Measurements from ENCODE around the gene KDM3B. TPM values are rescaled to one million over a fixed set of nuclear protein-coding genes. Genes with fewer than 3 reads are reported as not detected.

KDM3B gene
- total RNA-seq, 2 experiments from 2014 or later: 38.6 to 39.6 TPM

DNA sequence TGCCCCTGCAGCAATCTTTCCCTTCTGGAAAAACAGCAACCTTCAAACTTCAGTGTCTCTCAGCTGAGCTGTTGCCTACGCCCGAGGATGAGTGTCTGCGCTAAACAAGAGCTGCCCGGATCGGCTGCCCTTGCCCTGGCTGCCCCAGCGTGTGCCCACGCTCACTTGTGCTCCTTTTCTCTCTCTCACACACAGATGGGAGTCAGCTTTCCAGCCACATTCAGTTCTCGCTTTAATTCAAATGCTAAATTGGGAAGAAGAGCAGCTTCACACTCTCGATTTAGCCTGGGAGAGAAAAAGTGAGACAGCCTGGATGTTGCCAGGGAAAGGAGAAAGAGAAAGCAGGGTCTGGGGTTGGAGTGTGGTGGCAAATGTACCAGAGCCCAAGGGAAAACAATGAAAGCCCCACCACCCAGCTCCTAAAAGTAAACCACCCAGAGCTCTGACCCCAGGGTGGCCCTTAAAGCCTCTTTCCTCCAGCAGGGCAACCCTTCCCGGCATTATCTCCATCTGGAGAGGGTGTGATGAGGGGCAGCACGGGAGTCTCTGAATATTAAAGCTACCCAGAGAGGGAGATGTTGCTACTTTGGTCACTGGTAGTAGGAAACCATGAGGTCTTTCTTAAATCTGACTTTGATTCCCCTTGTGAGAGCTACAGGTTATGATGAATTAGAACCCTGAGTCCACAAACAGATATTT is 102.9 kb downstream of the KDM3B start:
- CTCF ChIA-PET: interaction anchor here (0.6 to 3.5 kb wide), 5 partner anchors 9 to 102 kb away, joined by 3 to 10 read pairs (median 3); partner anchors contain the start of gene EGR1
- POLR2A ChIA-PET: no interaction called here
- no peaks in the 10 kb centered on the region for H3K9me3 Mint-ChIP-seq
- no peaks in the 10 kb centered on the region for H3K27me3 Mint-ChIP-seq
- no peak overlapping the region for H3K4me3 Mint-ChIP-seq
- no peak for DNase-seq
- peaks cover 29% of the 10 kb centered on the region for H3K4me1 Mint-ChIP-seq (ENCODE audit: low read depth)
- intact Hi-C loops (cut with micrococcal nuclease): loop anchor here (5.0 kb wide), 1 partner anchor 992 kb away; no protein-coding TSS in a partner anchor
- H3K27ac Mint-ChIP-seq: no peak overlapping the region
- peaks cover 2% of the 10 kb centered on the region for H3K36me3 Mint-ChIP-seq

DNA sequence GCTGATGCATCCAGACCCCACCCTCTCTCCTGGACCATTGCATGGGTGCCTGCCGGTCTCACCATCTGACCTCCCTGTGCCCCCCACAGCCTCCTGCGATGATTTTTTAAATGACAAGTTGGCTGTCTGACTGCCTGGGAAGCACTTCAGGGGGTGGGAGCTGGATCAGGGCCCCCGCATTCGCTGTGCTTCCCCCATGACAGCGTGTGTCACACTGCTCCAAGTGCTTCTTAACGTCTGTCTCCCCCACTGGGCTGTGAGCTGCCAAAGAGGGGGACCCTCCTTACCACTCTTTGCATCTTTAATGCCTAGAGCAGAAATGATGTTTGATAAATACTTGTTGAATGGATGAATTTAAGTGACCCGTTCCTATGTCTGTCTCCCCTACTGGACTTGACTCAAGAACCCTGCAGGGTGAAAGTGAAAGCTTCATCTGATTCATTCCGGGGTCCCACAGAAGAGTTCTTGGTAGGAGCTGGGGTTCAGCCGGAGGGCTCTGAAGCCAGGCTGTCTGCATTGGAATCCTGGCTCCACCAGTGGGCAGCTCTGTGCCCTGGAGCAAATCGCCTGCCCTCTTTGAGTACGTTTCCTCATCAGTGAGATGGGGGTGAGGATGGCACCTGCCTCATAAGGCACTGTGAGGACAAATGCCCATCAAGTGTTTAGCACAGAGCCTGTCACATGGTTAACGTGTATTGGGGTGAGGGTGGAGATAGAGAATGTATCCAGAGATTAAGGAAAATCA is 105.2 kb downstream of the KDM3B start:
- Mint-ChIP-seq H3K9me3 (no peaks in the 10 kb centered on the region), H3K36me3 (peaks cover 2% of the 10 kb centered on the region), H3K27me3 (no peaks in the 10 kb centered on the region), H3K4me1 (ENCODE audit: low read depth) (peaks cover 42% of the 10 kb centered on the region), H3K27ac (peak overlapping the region; percentile 52), H3K4me3 (no peak overlapping the region)
- intact Hi-C loops (cut with micrococcal nuclease): loop anchor here (5.0 kb wide), 1 partner anchor 990 kb away; no protein-coding TSS in a partner anchor
- ChIA-PET CTCF (interaction anchor here (1.0 to 2.4 kb wide), 4 partner anchors 9 to 105 kb away, joined by 3 to 10 read pairs (median 6); partner anchors contain the start of gene KDM3B), POLR2A (interaction anchor here (0.8 to 2.0 kb wide), 3 partner anchors 8 to 118 kb away, joined by 3 to 12 read pairs (median 4); partner anchors contain the start of genes HSPA9 and REEP2)
- no peak for DNase-seq

DNA sequence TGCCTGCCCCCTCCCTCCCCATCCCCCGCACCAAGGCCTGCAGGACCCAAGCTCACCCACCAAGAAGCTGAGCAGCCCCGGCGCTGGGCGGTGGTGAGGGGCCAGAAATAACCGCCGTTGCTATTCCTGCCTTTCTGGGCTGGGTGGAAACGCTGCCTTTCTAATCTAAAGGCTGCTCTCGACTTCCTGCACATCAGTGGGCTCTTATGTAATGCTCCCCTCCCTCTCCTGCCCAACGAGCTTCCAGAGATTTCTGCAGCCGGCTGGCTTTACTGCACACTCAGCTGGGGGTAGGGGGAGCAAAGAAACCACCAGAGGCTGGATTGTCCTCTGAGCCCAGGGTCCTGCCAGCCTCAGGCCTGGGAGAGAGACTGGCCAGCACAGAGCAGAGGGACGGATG is 105.9 kb downstream of the KDM3B start:
- Mint-ChIP-seq H3K4me3 (no peak overlapping the region), H3K27ac (peak overlapping the region; percentile 99), H3K9me3 (no peaks in the 10 kb centered on the region), H3K36me3 (peaks cover 2% of the 10 kb centered on the region), H3K27me3 (no peaks in the 10 kb centered on the region), H3K4me1 (ENCODE audit: low read depth) (peaks cover 42% of the 10 kb centered on the region)
- POLR2A ChIA-PET: interaction anchor here (0.6 to 2.0 kb wide), 2 partner anchors 9 to 93 kb away, joined by 4 to 12 read pairs; no protein-coding TSS in a partner anchor
- intact Hi-C loops (cut with micrococcal nuclease): loop anchor here (5.0 kb wide), 1 partner anchor 989 kb away; no protein-coding TSS in a partner anchor
- CTCF ChIA-PET: interaction anchor here (1.0 to 4.1 kb wide), 7 partner anchors 9 to 106 kb away, joined by 3 to 30 read pairs (median 5); partner anchors contain the start of gene KDM3B
- no peak for DNase-seq

DNA sequence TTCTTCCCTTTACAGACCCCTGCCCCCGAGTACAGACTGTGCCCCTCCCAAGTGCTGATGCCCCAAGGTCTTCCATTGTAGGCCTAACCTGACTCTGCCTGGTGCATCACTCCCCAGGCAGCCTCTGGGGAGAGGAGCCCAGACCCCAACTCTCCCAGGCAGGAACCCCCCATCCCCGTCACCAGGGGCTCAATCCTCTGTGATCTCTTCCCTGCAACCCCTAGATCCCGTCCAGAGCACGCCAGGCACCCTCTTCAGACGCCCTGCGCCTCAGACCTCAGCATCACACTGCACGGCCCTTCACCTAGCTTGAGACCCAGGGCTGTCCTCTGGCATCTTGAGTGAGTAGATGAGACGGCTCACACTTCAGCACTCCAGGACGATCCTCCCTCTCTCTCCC is 106.4 kb downstream of the KDM3B start:
- Mint-ChIP-seq H3K9me3 (no peaks in the 10 kb centered on the region), H3K36me3 (peaks cover 2% of the 10 kb centered on the region), H3K4me1 (ENCODE audit: low read depth) (peaks cover 42% of the 10 kb centered on the region), H3K27ac (peak overlapping the region; percentile 99), H3K27me3 (no peaks in the 10 kb centered on the region), H3K4me3 (peak overlapping the region; percentile 67)
- intact Hi-C loops (cut with micrococcal nuclease): loop anchor here (5.0 kb wide), 1 partner anchor 988 kb away; no protein-coding TSS in a partner anchor
- ChIA-PET CTCF (interaction anchor here (1.0 to 4.1 kb wide), 5 partner anchors 9 to 106 kb away, joined by 3 to 30 read pairs (median 5); partner anchors contain the start of gene KDM3B), POLR2A (interaction anchor here (0.6 to 2.7 kb wide), 4 partner anchors 9 to 117 kb away, joined by 3 to 12 read pairs (median 7); partner anchors contain the start of genes ETF1 and HSPA9)
- DNase-seq: no peak

DNA sequence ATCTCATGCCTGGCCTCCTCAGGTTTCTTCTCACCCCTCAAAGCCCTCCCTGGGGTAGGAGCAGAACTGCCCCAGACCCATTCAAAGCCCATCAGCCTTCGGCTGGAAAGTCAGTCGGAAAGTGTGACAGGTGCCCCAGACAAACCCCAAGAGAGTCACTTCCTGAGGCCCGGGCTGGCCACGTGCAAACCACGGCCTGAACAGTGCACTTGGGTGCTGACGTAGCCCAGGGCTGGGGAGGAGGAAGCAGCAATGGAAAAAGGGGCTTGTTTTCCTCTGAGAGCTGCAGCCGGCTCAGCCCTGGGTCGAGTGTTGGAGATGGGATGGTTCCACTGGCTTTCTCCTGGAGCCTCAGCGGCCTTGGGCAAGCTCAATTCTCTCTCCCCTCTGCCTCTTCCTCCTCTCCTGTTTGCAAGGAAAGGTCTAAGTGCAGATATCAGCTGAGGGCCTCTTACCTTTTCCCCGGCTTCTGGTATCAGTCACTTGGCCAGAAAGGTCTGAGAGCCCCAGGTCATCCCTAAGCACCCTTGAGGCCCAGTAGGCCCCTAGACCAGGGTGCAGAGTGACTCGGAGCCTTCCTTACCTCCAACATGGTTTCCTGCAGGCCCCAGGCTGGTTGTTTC is 106.9 kb downstream of the KDM3B start:
- peaks cover 42% of the 10 kb centered on the region for H3K4me1 Mint-ChIP-seq (ENCODE audit: low read depth)
- H3K9me3 Mint-ChIP-seq: no peaks in the 10 kb centered on the region
- CTCF ChIA-PET: interaction anchor here (0.6 to 4.1 kb wide), 4 partner anchors 10 to 107 kb away, joined by 3 to 30 read pairs (median 4); partner anchors contain the start of gene KDM3B
- DNase-seq: peak; percentile 95
- H3K27me3 Mint-ChIP-seq: no peaks in the 10 kb centered on the region
- intact Hi-C loops (cut with micrococcal nuclease): loop anchor here (5.0 kb wide), 1 partner anchor 988 kb away; no protein-coding TSS in a partner anchor
- peak overlapping the region; percentile 99 for H3K27ac Mint-ChIP-seq
- H3K4me3 Mint-ChIP-seq: peak overlapping the region; percentile 67
- H3K36me3 Mint-ChIP-seq: peaks cover 2% of the 10 kb centered on the region
- POLR2A ChIA-PET: interaction anchor here (0.9 to 2.7 kb wide), 3 partner anchors 10 to 116 kb away, joined by 3 to 12 read pairs (median 10); partner anchors contain the start of genes ETF1 and HSPA9

DNA sequence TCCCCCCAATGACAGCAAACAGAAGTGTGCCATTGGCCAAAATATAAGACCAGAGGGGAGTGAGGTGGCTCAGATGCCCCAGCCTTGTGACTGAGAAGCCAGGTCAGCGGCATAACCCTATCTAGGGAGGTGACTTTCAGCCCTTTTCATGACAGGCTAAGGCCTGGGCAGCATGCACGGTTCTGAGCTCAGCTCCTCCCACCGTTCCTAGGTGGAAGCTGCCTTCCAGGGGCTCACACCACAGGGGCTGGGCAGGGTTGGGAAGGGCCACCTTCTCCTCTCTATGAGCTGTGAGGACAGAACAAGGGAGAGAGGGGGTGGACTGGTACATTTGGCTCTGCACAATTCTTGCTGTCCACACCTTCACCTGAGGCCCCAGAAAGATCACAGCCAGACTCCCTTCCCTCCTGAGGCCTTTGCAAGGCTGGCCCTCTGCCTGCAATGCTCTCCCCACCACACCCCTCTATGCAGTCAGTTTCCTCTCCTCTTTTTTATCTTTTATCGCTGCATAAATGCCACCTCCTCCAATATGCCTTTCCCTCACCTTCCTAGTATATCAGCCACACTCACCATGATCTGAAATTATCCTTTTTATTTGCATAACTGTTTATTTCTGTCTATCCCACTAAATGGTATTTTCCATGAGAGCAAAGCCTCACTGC is 107.7 kb downstream of the KDM3B start:
- Mint-ChIP-seq H3K27me3 (no peaks in the 10 kb centered on the region), H3K4me3 (no peak overlapping the region), H3K36me3 (peaks cover 2% of the 10 kb centered on the region), H3K27ac (peak overlapping the region; percentile 99), H3K9me3 (no peaks in the 10 kb centered on the region), H3K4me1 (ENCODE audit: low read depth) (peaks cover 42% of the 10 kb centered on the region)
- no peak for DNase-seq
- POLR2A ChIA-PET: interaction anchor here (0.9 to 2.7 kb wide), 3 partner anchors 10 to 115 kb away, joined by 3 to 12 read pairs (median 10); partner anchors contain the start of genes ETF1 and HSPA9
- intact Hi-C loops (cut with micrococcal nuclease): no loop called here
- CTCF ChIA-PET: interaction anchor here (0.6 to 4.1 kb wide), 4 partner anchors 10 to 108 kb away, joined by 3 to 30 read pairs (median 4); partner anchors contain the start of gene KDM3B

DNA sequence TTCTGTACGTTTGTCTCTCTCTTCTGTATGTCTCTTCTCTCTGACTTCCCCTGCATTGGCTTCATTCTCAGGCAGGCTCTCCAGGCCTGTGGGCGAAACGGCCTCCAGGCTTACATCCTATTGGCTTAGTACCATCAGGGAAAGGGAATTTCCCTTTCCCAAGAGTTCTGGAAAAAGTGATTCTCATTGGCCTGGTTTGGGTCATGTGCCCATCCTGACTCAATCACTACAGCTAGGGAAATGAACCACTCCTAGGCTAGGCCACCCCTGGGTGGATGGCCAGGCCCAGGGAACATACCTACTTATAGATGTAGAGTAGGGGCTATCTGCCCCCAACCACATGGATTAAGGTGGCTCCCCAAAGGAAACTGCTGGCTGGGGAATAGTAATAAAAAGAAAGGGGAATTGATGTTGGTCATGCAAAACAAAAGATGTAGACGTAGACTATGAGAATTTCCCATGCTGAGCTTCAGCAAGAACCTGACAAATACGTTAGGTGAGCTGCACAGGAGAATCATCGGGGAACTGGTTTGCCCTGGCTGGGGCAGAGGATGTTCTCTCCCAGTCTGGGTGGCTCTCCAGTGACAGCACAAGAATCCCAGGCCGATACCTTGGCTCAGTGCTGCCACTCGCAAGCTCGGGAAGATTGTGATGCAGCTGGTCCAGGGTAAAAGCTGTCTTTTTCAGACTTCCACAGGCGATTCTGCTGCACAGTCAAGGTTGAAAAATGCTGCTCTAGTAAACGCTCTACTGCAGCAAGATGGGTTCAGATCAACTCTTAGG is 109.0 kb downstream of the KDM3B start:
- no peak overlapping the region for H3K4me3 Mint-ChIP-seq
- H3K27me3 Mint-ChIP-seq: no peaks in the 10 kb centered on the region
- intact Hi-C loops (cut with micrococcal nuclease): no loop called here
- ChIA-PET CTCF (interaction anchor here (1.5 to 5.0 kb wide), 3 partner anchors 12 to 109 kb away, joined by 3 to 30 read pairs (median 25); partner anchors contain the start of genes KDM3B and REEP2), POLR2A (interaction anchor here (2.7 kb wide), 1 partner anchor 82 kb away, joined by 10 read pairs; the partner anchor contains the start of gene ETF1)
- no peak overlapping the region for H3K27ac Mint-ChIP-seq
- peaks cover 6% of the 10 kb centered on the region for H3K36me3 Mint-ChIP-seq
- peaks cover 43% of the 10 kb centered on the region for H3K4me1 Mint-ChIP-seq (ENCODE audit: low read depth)
- no peak for DNase-seq
- no peaks in the 10 kb centered on the region for H3K9me3 Mint-ChIP-seq

DNA sequence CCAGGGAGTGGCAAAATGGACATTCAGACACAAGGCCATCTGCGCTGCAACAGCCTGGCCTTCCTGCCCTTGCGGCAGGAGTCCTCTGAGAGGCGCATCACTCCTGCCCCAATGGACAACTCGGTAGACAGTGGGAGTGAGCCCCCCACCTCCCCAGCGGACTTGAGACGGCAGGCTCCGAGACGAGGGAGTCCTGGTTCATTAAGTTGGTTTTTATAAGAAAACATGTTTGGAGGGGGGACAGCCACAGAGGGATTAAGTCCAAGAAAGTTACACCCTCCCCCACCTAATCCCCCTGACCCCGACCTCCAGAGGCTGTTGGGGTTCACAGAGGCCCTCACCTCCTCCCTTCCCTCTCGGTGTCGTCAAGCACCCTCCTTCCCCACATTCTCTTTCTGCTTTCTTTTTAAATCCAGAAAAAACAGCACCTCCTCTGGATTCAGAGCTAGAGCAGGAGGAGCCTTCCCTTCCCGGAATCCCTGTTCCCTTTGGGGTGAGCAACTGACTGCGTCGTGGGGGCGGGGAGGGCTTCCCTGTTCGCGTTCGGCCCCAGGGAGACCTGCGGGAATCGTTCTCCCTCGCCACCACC is 111.0 kb downstream of the KDM3B start:
- H3K4me3 Mint-ChIP-seq: peak overlapping the region; percentile 83
- CTCF ChIA-PET: interaction anchor here (1.5 to 5.1 kb wide), 6 partner anchors 9 to 111 kb away, joined by 3 to 56 read pairs (median 22); partner anchors contain the start of genes ETF1, KDM3B and REEP2

DNA sequence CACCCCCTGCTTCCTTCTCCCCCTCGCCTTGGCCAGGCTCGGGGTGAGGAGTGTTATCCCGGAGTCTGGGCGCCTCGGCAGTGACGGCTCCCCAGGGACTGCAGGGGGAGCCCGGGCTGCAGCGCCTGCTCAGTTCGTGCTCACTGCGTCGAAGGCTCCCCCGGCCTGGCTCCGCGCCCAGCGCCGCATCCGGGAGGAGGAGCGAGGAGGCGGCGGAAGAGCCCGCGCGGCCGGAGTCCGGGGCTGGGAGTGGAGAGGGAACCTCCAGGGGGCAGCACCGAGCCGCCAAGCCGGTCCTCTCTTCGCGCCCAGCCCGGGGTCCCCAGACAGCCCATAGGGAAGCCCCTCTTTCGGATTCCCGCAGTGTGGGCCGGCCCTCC is 111.5 kb downstream of the KDM3B start:
- H3K36me3 Mint-ChIP-seq: peaks cover 27% of the 10 kb centered on the region
- intact Hi-C loops (cut with micrococcal nuclease): loop anchor here (1.0 to 2.0 kb wide), 6 partner anchors 25 to 829 kb away; partner anchors contain the start of genes CDC25C, HNRNPA0, HSPA9 and MATR3
- H3K27me3 Mint-ChIP-seq: no peaks in the 10 kb centered on the region
- ChIA-PET CTCF (interaction anchor here (1.2 to 5.1 kb wide), 9 partner anchors 10 to 111 kb away, joined by 4 to 56 read pairs (median 11); partner anchors contain the start of genes ETF1, KDM3B and REEP2), POLR2A (interaction anchor here (1.6 to 4.7 kb wide), 3 partner anchors 26 to 79 kb away, joined by 5 to 33 read pairs (median 16); partner anchors contain the start of genes ETF1 and REEP2)
- peak; percentile 95 for DNase-seq
- H3K9me3 Mint-ChIP-seq: no peaks in the 10 kb centered on the region
- H3K27ac Mint-ChIP-seq: peak overlapping the region; percentile 95
- H3K4me1 Mint-ChIP-seq (ENCODE audit: low read depth): peaks cover 50% of the 10 kb centered on the region
- peak overlapping the region; percentile 83 for H3K4me3 Mint-ChIP-seq

More for the DNA sequence above, 111.0 kb downstream of the KDM3B start:
- intact Hi-C loops (cut with micrococcal nuclease): loop anchor here (1.0 to 2.0 kb wide), 6 partner anchors 25 to 829 kb away; partner anchors contain the start of genes CDC25C, HNRNPA0, HSPA9 and MATR3
- Mint-ChIP-seq H3K36me3 (peaks cover 25% of the 10 kb centered on the region), H3K9me3 (no peaks in the 10 kb centered on the region), H3K4me1 (ENCODE audit: low read depth) (peaks cover 52% of the 10 kb centered on the region), H3K27me3 (no peaks in the 10 kb centered on the region), H3K27ac (peak overlapping the region; percentile 95)
- POLR2A ChIA-PET: interaction anchor here (1.1 to 4.7 kb wide), 3 partner anchors 25 to 286 kb away, joined by 3 to 33 read pairs (median 5); partner anchors contain the start of genes ETF1 and REEP2
- DNase-seq: no peak

Measured in activated CD4-positive, alpha-beta memory T cell treated with anti-CD3 and anti-CD28 coated beads for 36 hours (primary cell).